Trophoblast cell (in vitro differentiated cells and primary cell): Measurements from ENCODE around the gene FHOD1.

Experiments
- DNase-seq, 2 donors: peaks; one replicate each; pipeline ENCODE4 v3.0.0-alpha.2; 2016
- H2AFZ ChIP-seq: 2 replicates; pipeline ENCODE4 v1.6.1; 2013; ENCODE audit warnings: low read length, moderate library complexity, mild to moderate bottlenecking; ENCODE audit not compliant: insufficient read depth, poor library complexity
- H2AK5ac ChIP-seq: 2 replicates; pipeline ENCODE4 v1.6.1; 2013; ENCODE audit warnings: mild to moderate bottlenecking, low read length
- H2BK120ac ChIP-seq: 2 replicates; pipeline ENCODE4 v1.6.1; 2013; ENCODE audit warnings: low read length, mild to moderate bottlenecking, moderate library complexity; ENCODE audit not compliant: insufficient read depth, poor library complexity
- H2BK12ac ChIP-seq: 2 replicates; pipeline ENCODE4 v1.6.1; 2013; ENCODE audit warnings: mild to moderate bottlenecking, low read length, moderate library complexity
- H2BK5ac ChIP-seq: 2 replicates; pipeline ENCODE4 v1.6.1; 2013; ENCODE audit warnings: low read length, low read depth, moderate library complexity, mild to moderate bottlenecking; ENCODE audit not compliant: poor library complexity
- H3K14ac ChIP-seq: 2 replicates; pipeline ENCODE4 v1.6.1; 2013; ENCODE audit warnings: mild to moderate bottlenecking, low read length
- H3K18ac ChIP-seq: 2 replicates; pipeline ENCODE4 v1.6.1; 2013; ENCODE audit warnings: mild to moderate bottlenecking, low read length
- H3K23ac ChIP-seq: 2 replicates; pipeline ENCODE4 v1.6.1; 2013; ENCODE audit warnings: low read length
- H3K27ac ChIP-seq: 2 replicates; pipeline ENCODE4 v1.5.1; 2013; ENCODE audit warnings: low read depth, mild to moderate bottlenecking, inconsistent platforms, low read length, moderate library complexity
- H3K27me3 ChIP-seq: 2 replicates; pipeline ENCODE4 v1.6.1; 2013; ENCODE audit warnings: inconsistent platforms, mild to moderate bottlenecking, low read length, moderate library complexity; ENCODE audit not compliant: insufficient read depth
- H3K36me3 ChIP-seq, 2 experiments: 1 replicate in 1 of 2; 2 replicates in 1 of 2; pipeline ENCODE4 v1.6.1; 2013; ENCODE audit warnings: low read length in 2 of 2, mild to moderate bottlenecking in 2 of 2, moderate library complexity in 1 of 2; ENCODE audit not compliant: insufficient read depth in 2 of 2, control insufficient read depth in 1 of 2
- H3K4ac ChIP-seq: 2 replicates; pipeline ENCODE4 v1.6.1; 2013; ENCODE audit warnings: low read depth, mild to moderate bottlenecking, low read length, moderate library complexity
- H3K4me1 ChIP-seq, 2 experiments: 1 replicate in 1 of 2; 2 replicates in 1 of 2; pipeline ENCODE4 v1.6.1; 2013; ENCODE audit warnings: low read length in 2 of 2, mild to moderate bottlenecking in 2 of 2, moderate library complexity in 1 of 2; ENCODE audit not compliant: insufficient read depth in 2 of 2, control insufficient read depth in 1 of 2
- H3K4me2 ChIP-seq: 2 replicates; pipeline ENCODE4 v1.6.1; 2013; ENCODE audit warnings: inconsistent platforms, mild to moderate bottlenecking, low read length, moderate library complexity
- H3K4me3 ChIP-seq: 2 replicates; pipeline ENCODE4 v1.5.1; 2013; ENCODE audit warnings: mild to moderate bottlenecking, low read depth, low read length, inconsistent platforms
- H3K79me1 ChIP-seq: one replicate; pipeline ENCODE4 v1.6.1; 2013; ENCODE audit warnings: low read length
- H3K79me2 ChIP-seq: 2 replicates; pipeline ENCODE4 v1.6.1; 2013; ENCODE audit warnings: low read length, mild to moderate bottlenecking; ENCODE audit not compliant: control insufficient read depth, insufficient read depth, poor library complexity
- H3K9ac ChIP-seq: 2 replicates; pipeline ENCODE4 v1.6.1; 2013; ENCODE audit warnings: mild to moderate bottlenecking, low read length
- H3K9me3 ChIP-seq: 2 replicates; pipeline ENCODE4 v1.6.1; 2013; ENCODE audit warnings: low read depth, mild to moderate bottlenecking, control low read depth, inconsistent platforms, low read length; ENCODE audit not compliant: insufficient read depth
- H4K12ac ChIP-seq: 2 replicates; pipeline ENCODE4 v1.6.1; 2013; ENCODE audit warnings: low read depth, mild to moderate bottlenecking, low read length, moderate library complexity
- H4K8ac ChIP-seq: 2 replicates; pipeline ENCODE4 v1.6.1; 2013; ENCODE audit warnings: low read depth, mild to moderate bottlenecking, low read length, moderate library complexity
- H4K91ac ChIP-seq: one replicate; pipeline ENCODE4 v1.6.1; 2013; ENCODE audit warnings: low read depth, mild to moderate bottlenecking, low read length, moderate library complexity
- WGBS: extraction: QIAGEN DNeasy Blood & Tissue Kit; methylation state at CpG from one replicate; pipeline ENCODE4 v1.1.7; 2013; ENCODE audit warnings: missing lambda C conversion rate; ENCODE audit not compliant: insufficient read length, insufficient coverage; ENCODE audit errors: extremely low coverage; 5-methylcytosine and 5-hydroxymethylcytosine counted together

The FHOD1 gene

GRCh38 chr16:67226295-67226803 lies 20.9 kb downstream of the FHOD1 start:
- Histone ChIP-seq H2BK5ac (no peak overlapping the region), H3K14ac (peak overlapping the region; percentile 59), H3K23ac (no peak overlapping the region), H3K18ac (peak overlapping the region; percentile 44), H3K27me3 (no peaks in the 10 kb centered on the region), H3K4ac (peak overlapping the region; percentile 38), H4K91ac (peak overlapping the region; percentile 73), H2AK5ac (no peak overlapping the region), H3K9ac (no peak overlapping the region), H3K79me2 (peaks cover 9% of the 10 kb centered on the region), H3K79me1 (peaks cover 8% of the 10 kb centered on the region), H3K36me3 (peaks cover 34% of the 10 kb centered on the region in 2 experiments), H3K4me3 (peak overlapping the region; percentile 79), H3K9me3 (peaks cover 1% of the 10 kb centered on the region), H3K27ac (no peak overlapping the region), H2BK12ac (peak overlapping the region; percentile 42), H2AFZ (peak overlapping the region; percentile 73), H3K4me1 (peaks cover 12% of the 10 kb centered on the region in 2 experiments), H4K8ac (peak overlapping the region; percentile 91), H4K12ac (peak overlapping the region; percentile 89), H2BK120ac (no peak overlapping the region), H3K4me2 (peak overlapping the region; percentile 82)
- DNase-seq = no peak
- no CpG with 5 or more reads among the region's 12 CpGs for WGBS

GRCh38 chr16:67223992-67224391 lies 23.3 kb downstream of the FHOD1 start:
- H3K18ac ChIP-seq = no peak overlapping the region
- no peak overlapping the region for H4K8ac ChIP-seq
- peaks cover 1% of the 10 kb centered on the region for H3K9me3 ChIP-seq
- H3K14ac ChIP-seq = no peak overlapping the region
- no peaks in the 10 kb centered on the region for H3K27me3 ChIP-seq
- peaks cover 8% of the 10 kb centered on the region for H3K79me1 ChIP-seq
- H2AFZ ChIP-seq = no peak overlapping the region
- H3K4me3 ChIP-seq = no peak overlapping the region
- WGBS = no CpG with 5 or more reads among the region's 3 CpGs
- H2BK12ac ChIP-seq = no peak overlapping the region
- H3K79me2 ChIP-seq = peaks cover 9% of the 10 kb centered on the region
- H2BK120ac ChIP-seq = no peak overlapping the region
- no peak overlapping the region for H3K4ac ChIP-seq
- no peak overlapping the region for H4K12ac ChIP-seq
- H3K23ac ChIP-seq = no peak overlapping the region
- no peak overlapping the region for H3K4me2 ChIP-seq
- H4K91ac ChIP-seq = no peak overlapping the region
- no peak overlapping the region for H2AK5ac ChIP-seq
- H3K36me3 ChIP-seq = peaks cover 11% of the 10 kb centered on the region in 2 experiments
- peaks cover 12% of the 10 kb centered on the region in 2 experiments for H3K4me1 ChIP-seq
- no peak overlapping the region for H2BK5ac ChIP-seq
- no peak overlapping the region for H3K9ac ChIP-seq
- no peak for DNase-seq
- H3K27ac ChIP-seq = no peak overlapping the region

GRCh38 chr16:67216612-67217490 lies 30.4 kb downstream of the FHOD1 start:
- H3K27me3 ChIP-seq = no peaks in the 10 kb centered on the region
- no peak overlapping the region for H3K4ac ChIP-seq
- DNase-seq = no peak
- H2AFZ ChIP-seq = no peak overlapping the region
- WGBS = no CpG with 5 or more reads among the region's 18 CpGs
- no peak overlapping the region for H4K8ac ChIP-seq
- no peak overlapping the region for H3K23ac ChIP-seq
- H3K9me3 ChIP-seq = no peaks in the 10 kb centered on the region
- H4K91ac ChIP-seq = no peak overlapping the region
- H2BK12ac ChIP-seq = no peak overlapping the region
- H2BK5ac ChIP-seq = no peak overlapping the region
- no peak overlapping the region for H4K12ac ChIP-seq
- no peak overlapping the region for H2BK120ac ChIP-seq
- no peak overlapping the region for H3K9ac ChIP-seq
- H3K14ac ChIP-seq = no peak overlapping the region
- H3K79me2 ChIP-seq = peaks cover 2% of the 10 kb centered on the region
- H3K4me2 ChIP-seq = no peak overlapping the region
- H3K27ac ChIP-seq = no peak overlapping the region
- peaks cover 6% of the 10 kb centered on the region for H3K79me1 ChIP-seq
- no peak overlapping the region for H3K4me3 ChIP-seq
- H3K4me1 ChIP-seq = peaks cover 8 to 9% of the 10 kb centered on the region in 2 experiments
- no peak overlapping the region for H3K18ac ChIP-seq
- no peaks in the 10 kb centered on the region for H3K36me3 ChIP-seq
- no peak overlapping the region for H2AK5ac ChIP-seq

- Histone ChIP-seq H3K14ac (no peak overlapping the region), H3K36me3 (no peaks in the 10 kb centered on the region), H3K4ac (no peak overlapping the region), H3K27me3 (no peaks in the 10 kb centered on the region), H2BK12ac (no peak overlapping the region), H3K18ac (no peak overlapping the region), H2BK5ac (no peak overlapping the region), H2AFZ (no peak overlapping the region), H4K91ac (no peak overlapping the region), H3K4me2 (no peak overlapping the region), H2AK5ac (no peak overlapping the region), H3K79me1 (peaks cover 6% of the 10 kb centered on the region), H3K27ac (no peak overlapping the region), H3K4me1 (peaks cover 8 to 9% of the 10 kb centered on the region in 2 experiments), H3K9me3 (peaks cover 2% of the 10 kb centered on the region), H4K12ac (no peak overlapping the region), H3K4me3 (no peak overlapping the region), H3K23ac (no peak overlapping the region), H2BK120ac (no peak overlapping the region), H4K8ac (no peak overlapping the region), H3K79me2 (peaks cover 2% of the 10 kb centered on the region), H3K9ac (no peak overlapping the region)
- no peak for DNase-seq
- WGBS = no CpG with 5 or more reads among the region's 5 CpGs
Observed at GRCh38 chr16:67215706-67216105, 31.6 kb downstream of the FHOD1 start.
